HUES48 (cell line): ENCODE data around the gene ZNF256.
"Not testable (repeated sequence)": the region's sequence is repeated elsewhere in the genome, so short reads cannot be mapped to it uniquely, and the experiment has no call there.

Experiments used
- H3K27ac ChIP-seq: one replicate; pipeline ENCODE4 v1.7.0; 2013; ENCODE audit warnings: low read depth, low read length, inconsistent platforms
- H3K27me3 ChIP-seq: 2 replicates; pipeline ENCODE4 v1.6.1; 2013; ENCODE audit warnings: mild to moderate bottlenecking, low read length; ENCODE audit not compliant: control insufficient read depth, insufficient read depth
- H3K36me3 ChIP-seq: 2 replicates; pipeline ENCODE4 v1.6.1; 2013; ENCODE audit warnings: low read length; ENCODE audit not compliant: control insufficient read depth, insufficient read depth
- H3K4me1 ChIP-seq: 2 replicates; pipeline ENCODE4 v1.6.1; 2013; ENCODE audit warnings: mild to moderate bottlenecking, low read length; ENCODE audit not compliant: control insufficient read depth, insufficient read depth
- H3K4me3 ChIP-seq: 2 replicates; pipeline ENCODE4 v1.5.1; 2013; ENCODE audit warnings: mild to moderate bottlenecking, low read depth, low read length
- H3K9ac ChIP-seq: 2 replicates; pipeline ENCODE4 v1.6.1; 2013; ENCODE audit warnings: mild to moderate bottlenecking, low read depth, low read length, moderate library complexity
- H3K9me3 ChIP-seq: 2 replicates; pipeline ENCODE4 v1.6.1; 2013; ENCODE audit warnings: low read length; ENCODE audit not compliant: control insufficient read depth, insufficient read depth

ZNF256 gene

DNA sequence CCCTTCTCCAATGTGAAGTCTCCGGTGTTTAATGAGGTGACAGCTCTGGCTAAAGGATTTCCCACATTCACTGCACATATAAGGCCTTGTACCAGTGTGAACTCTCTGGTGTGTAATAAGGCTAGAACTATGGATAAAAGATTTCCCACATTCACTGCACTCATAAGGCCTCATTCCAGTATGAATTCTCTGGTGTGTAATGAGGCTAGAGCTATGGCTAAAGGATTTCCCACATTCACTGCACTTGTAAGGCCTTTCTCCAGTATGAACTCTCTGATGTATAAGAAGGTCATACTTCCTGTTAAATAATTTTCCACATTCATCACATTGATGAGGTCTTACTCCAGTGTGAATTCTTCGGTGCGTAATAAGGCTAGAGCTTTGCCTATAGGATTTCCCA lies 5.9 kb downstream of the ZNF256 start:
- no peak overlapping the region for H3K27ac ChIP-seq
- no peaks in the 10 kb centered on the region for H3K27me3 ChIP-seq
- peaks cover 25% of the 10 kb centered on the region for H3K9me3 ChIP-seq
- H3K9ac ChIP-seq, result no peak overlapping the region
- H3K36me3 ChIP-seq, result peaks cover 43% of the 10 kb centered on the region
- no peaks in the 10 kb centered on the region for H3K4me1 ChIP-seq
- no peak overlapping the region for H3K4me3 ChIP-seq

GRCh38 chr19:57935731-57936130 lies 11.8 kb downstream of the ZNF256 start:
- peaks cover 34% of the 10 kb centered on the region for H3K36me3 ChIP-seq
- H3K27ac ChIP-seq, result no peak overlapping the region
- no peak overlapping the region for H3K9ac ChIP-seq
- peak overlapping the region; percentile 94 for H3K4me3 ChIP-seq
- no peaks in the 10 kb centered on the region; the same call in none of the 2 replicates for H3K4me1 ChIP-seq
- peaks cover 15% of the 10 kb centered on the region for H3K9me3 ChIP-seq
- H3K27me3 ChIP-seq, result no peaks in the 10 kb centered on the region

DNA sequence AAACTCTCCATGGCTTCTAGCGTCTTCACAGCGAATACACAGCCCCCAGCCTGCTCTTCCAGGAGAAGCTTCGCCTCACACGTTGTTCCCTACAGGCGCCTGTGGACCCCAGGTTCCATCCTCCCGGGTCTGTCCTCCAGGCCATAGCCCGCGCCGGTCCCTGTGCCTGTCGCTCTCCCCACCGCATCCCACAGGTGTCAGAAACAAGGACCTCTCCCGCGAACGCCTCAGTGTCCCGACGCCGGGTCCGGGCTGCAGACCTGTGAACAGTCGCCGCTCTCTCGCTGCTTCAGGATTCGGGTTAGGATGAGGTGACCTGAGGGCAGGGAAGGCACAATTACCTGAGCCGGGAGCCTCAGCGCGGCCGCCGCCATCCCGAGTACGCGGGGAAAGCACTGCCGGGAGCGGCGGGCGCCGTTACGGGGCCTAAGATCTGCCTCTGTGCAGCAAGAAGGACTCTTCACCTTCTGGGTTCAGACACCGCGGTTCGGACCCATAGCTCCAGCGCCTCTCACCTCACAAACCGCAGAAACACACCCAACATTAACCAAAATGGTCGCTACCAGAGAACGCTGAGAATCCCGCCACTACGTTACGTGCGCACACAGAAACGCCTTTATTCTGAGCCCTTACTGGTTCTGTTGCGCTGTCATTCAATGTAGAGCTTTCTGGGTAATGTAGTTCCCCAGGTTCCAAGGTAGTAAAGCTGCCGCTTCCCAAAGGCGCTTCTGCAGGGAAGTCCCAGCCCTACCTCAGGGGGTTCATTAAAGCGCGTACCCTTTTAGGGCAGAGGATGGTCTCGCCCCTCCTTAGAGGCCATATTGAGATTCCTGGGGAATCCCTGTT lies 12.5 kb downstream of the ZNF256 start, which contains the start of gene ZNF418:
Gene ZNF418 (minus strand): TSS at position 583 of the 846 bp plus-strand sequence. CDS start 1,580 bp downstream, outside the sequence.
- Histone ChIP-seq H3K4me3 (peak within 1 kb of the TSS; percentile 94), H3K9ac (peak within 1 kb of the TSS; percentile 97), H3K27ac (peak within 1 kb of the TSS; percentile 87), H3K9me3 (peaks cover 18% of the 10 kb centered on the region), H3K4me1 (no peaks in the 10 kb centered on the region; the same call in none of the 2 replicates), H3K27me3 (no peaks in the 10 kb centered on the region), H3K36me3 (peaks cover 34% of the 10 kb centered on the region)

GRCh38 chr19:57927587-57927986 lies 19.9 kb downstream of the ZNF256 start:
- Histone ChIP-seq H3K9me3 (peaks cover 57% of the 10 kb centered on the region), H3K27ac (no peak overlapping the region), H3K4me3 (no peak overlapping the region), H3K9ac (no peak overlapping the region), H3K4me1 (no peaks in the 10 kb centered on the region), H3K36me3 (peaks cover 80% of the 10 kb centered on the region), H3K27me3 (no peaks in the 10 kb centered on the region)

- peak within 1 kb of the TSS; percentile 97 for H3K4me3 ChIP-seq
- H3K9ac ChIP-seq, result peak within 1 kb of the TSS; percentile 90
- H3K36me3 ChIP-seq, result peaks cover 51% of the 10 kb centered on the region
- H3K27ac ChIP-seq, result peak within 1 kb of the TSS; percentile 75
- H3K9me3 ChIP-seq, H3K27me3 ChIP-seq, H3K4me1 ChIP-seq: not testable (repeated sequence)
Measured at GRCh38 chr19:57916168-57916995, 31.1 kb downstream of the ZNF256 start, which contains the start of gene ZNF417. Gene ZNF417 (minus strand): TSS chr19:57916592. CDS start chr19:57916411, 181 bp downstream.

DNA sequence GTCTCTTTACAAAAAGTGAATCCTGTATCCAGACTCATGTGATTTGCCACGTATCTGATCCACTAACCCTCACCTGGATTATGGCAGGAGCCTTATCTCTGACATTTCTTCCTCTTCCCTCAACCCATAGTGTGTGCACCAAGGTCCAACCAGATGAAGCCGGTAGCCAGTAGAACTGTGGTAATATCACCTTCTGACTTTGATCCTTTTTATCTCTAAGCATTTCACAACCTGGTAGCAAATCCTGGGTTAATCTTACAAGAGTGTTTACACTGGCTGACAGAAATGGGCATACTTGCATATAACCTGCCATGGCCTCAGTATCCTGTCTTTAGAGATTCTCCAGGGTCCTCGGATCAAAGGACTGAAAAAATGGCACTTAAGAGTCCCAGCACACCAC lies 33.0 kb downstream of the ZNF256 start:
- Histone ChIP-seq H3K27ac (no peak overlapping the region), H3K36me3 (peaks cover 47% of the 10 kb centered on the region)

GRCh38 chr19:57907394-57907793 lies 40.1 kb downstream of the ZNF256 start:
- H3K9me3 ChIP-seq, result no peaks in the 10 kb centered on the region
- H3K36me3 ChIP-seq, result peaks cover 53% of the 10 kb centered on the region

More for the DNA sequence above, 33.0 kb downstream of the ZNF256 start:
- no peaks in the 10 kb centered on the region for H3K27me3 ChIP-seq
- no peak overlapping the region for H3K4me3 ChIP-seq
- H3K9me3 ChIP-seq, result no peaks in the 10 kb centered on the region
- H3K4me1 ChIP-seq, result no peaks in the 10 kb centered on the region
- H3K9ac ChIP-seq, result no peak overlapping the region

DNA sequence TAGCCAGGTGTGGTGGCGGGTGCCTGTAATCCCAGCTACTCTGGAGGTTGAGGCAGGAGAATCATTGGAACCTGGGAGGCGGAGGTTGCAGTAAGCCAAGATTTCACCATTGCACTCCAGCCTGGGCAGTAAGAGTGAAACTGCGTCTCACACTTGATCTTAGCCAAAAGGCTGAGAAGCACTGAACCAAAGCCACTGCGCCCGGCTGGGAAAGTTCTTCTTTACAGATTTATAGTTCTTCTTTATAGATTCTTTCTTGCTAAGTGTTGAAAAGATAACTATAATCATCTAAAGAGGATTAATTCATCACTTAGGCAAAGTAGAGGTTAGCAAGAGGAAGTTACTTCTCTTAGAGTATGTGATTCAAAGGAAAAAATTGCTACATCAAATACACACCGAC lies 42.2 kb downstream of the ZNF256 start:
- Histone ChIP-seq H3K9ac (no peak overlapping the region), H3K9me3 (no peaks in the 10 kb centered on the region), H3K4me3 (no peak overlapping the region), H3K4me1 (no peaks in the 10 kb centered on the region), H3K27me3 (no peaks in the 10 kb centered on the region), H3K36me3 (peaks cover 34% of the 10 kb centered on the region), H3K27ac (no peak overlapping the region)

More at GRCh38 chr19:57907394-57907793, 40.1 kb downstream of the ZNF256 start:
- Histone ChIP-seq H3K9ac (no peak overlapping the region), H3K27me3 (no peaks in the 10 kb centered on the region), H3K4me3 (no peak overlapping the region), H3K4me1 (no peaks in the 10 kb centered on the region), H3K27ac (no peak overlapping the region)

DNA sequence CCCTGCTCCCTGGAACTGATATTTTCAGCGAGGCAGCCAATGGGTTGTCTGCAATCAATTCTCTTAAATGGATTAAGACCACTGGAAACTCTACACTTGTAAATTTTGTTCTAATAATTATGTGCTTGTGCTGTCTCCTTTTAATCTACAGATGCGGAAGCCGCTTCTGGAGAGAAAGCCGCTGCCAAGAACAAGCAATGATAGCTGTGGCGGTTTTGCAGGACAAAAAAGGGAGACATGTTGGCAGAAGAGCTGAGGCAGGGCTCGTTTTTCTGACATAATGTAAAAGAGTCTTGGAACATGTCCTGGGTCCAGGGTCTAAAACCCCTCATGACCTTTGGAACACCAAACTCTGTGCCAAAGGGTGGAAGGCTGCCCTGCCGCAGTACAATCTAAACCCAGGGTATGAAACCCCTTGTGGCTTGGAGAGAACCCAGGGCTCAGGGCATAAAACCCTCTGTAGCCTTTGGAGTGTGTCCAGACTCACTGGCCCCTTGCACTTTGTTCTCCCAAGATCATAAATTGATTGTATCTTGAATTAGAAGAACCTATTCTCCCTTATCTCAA lies 43.8 kb downstream of the ZNF256 start:
- Histone ChIP-seq H3K36me3 (peaks cover 27% of the 10 kb centered on the region), H3K9me3 (no peaks in the 10 kb centered on the region), H3K9ac (no peak overlapping the region), H3K27ac (no peak overlapping the region), H3K4me1 (no peaks in the 10 kb centered on the region), H3K4me3 (no peak overlapping the region), H3K27me3 (no peaks in the 10 kb centered on the region)

- Histone ChIP-seq H3K9ac (no peak overlapping the region), H3K27ac (no peak overlapping the region), H3K4me3 (no peak overlapping the region), H3K9me3 (no peaks in the 10 kb centered on the region), H3K27me3 (no peaks in the 10 kb centered on the region), H3K36me3 (peaks cover 2% of the 10 kb centered on the region; the same call in 1 of the 2 replicates), H3K4me1 (no peaks in the 10 kb centered on the region)
Measured at GRCh38 chr19:57900311-57900710, 47.2 kb downstream of the ZNF256 start.
